Stimulated activated naive CD8-positive, alpha-beta T cell treated with anti-CD3 and anti-CD28 coated beads, Interleukin-15, Interleukin-2, amounts not matched to agents 100 ng/mL and 50 ng/mL, for 24 hours (primary cell): ENCODE data around the gene TMED4.

Experiments used
- H3K27ac Mint-ChIP-seq: one replicate; pipeline ENCODE4 v1.8.0; 2021; ENCODE audit warnings: mild to moderate bottlenecking, mixed read lengths
- H3K27me3 Mint-ChIP-seq: one replicate; pipeline ENCODE4 v1.8.0; 2021; ENCODE audit warnings: mixed read lengths
- H3K36me3 Mint-ChIP-seq: one replicate; pipeline ENCODE4 v1.8.0; 2021; ENCODE audit warnings: low read depth, mixed read lengths
- H3K4me1 Mint-ChIP-seq: one replicate; pipeline ENCODE4 v1.8.0; 2021; ENCODE audit warnings: low read depth, mixed read lengths
- H3K4me3 Mint-ChIP-seq: one replicate; pipeline ENCODE4 v1.8.0; 2021; ENCODE audit warnings: mild to moderate bottlenecking, mixed read lengths
- H3K9me3 Mint-ChIP-seq: one replicate; pipeline ENCODE4 v1.8.0; 2021; ENCODE audit warnings: mixed read lengths

TMED4 gene

GRCh38 chr7:44531421-44532380 is 50.3 kb downstream of the TMED4 start:
- H3K27me3 Mint-ChIP-seq = no peaks in the 10 kb centered on the region
- no peaks in the 10 kb centered on the region for H3K4me1 Mint-ChIP-seq
- no peak overlapping the region for H3K27ac Mint-ChIP-seq
- no peaks in the 10 kb centered on the region for H3K9me3 Mint-ChIP-seq
- H3K4me3 Mint-ChIP-seq = no peak overlapping the region
- H3K36me3 Mint-ChIP-seq = no peaks in the 10 kb centered on the region

GRCh38 chr7:44530990-44531389 is 51.0 kb downstream of the TMED4 start:
- Mint-ChIP-seq H3K9me3 (no peaks in the 10 kb centered on the region), H3K27ac (no peak overlapping the region), H3K27me3 (no peaks in the 10 kb centered on the region), H3K4me1 (no peaks in the 10 kb centered on the region), H3K36me3 (peaks cover 2% of the 10 kb centered on the region), H3K4me3 (no peak overlapping the region)
